Measurements from ENCODE around the gene ECE2.

Gene ECE2

DNA sequence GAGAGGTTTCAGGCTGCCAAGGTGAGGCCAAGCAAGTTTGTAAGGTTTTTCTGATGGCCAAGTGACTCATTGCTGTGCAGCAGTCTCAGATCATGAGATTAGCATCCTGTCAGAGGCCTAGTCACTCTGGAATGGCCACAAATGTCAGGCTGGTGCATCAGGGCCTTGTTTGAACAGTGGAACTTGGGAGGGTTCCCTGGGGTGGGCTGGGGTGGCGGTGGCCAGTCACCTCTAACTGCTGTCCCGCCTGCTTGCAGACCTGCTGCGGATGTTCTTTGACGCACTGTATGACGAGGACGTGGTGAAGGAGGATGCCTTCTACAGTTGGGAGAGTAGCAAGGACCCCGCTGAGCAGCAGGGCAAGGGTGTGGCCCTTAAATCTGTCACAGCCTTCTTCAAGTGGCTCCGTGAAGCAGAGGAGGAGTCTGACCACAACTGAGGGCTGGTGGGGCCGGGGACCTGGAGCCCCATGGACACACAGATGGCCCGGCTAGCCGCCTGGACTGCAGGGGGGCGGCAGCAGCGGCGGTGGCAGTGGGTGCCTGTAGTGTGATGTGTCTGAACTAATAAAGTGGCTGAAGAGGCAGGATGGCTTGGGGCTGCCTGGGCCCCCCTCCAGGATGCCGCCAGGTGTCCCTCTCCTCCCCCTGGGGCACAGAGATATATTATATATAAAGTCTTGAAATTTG lies 58.8 kb downstream of the ECE2 start (continued):
- TF ChIP-seq PRDM1 (tag by site-specific recombination; IDR thresholded peaks at IDR 0.05) (no peak; the same call in 1 of the 2 replicates), ZSCAN23 (tag by site-specific recombination; IDR thresholded peaks at IDR 0.05) (no peak), ZNF132 (tag by site-specific recombination; IDR thresholded peaks at IDR 0.05; ENCODE audit: borderline replicate concordance) (no peak), ZNF521 (tag by site-specific recombination; IDR thresholded peaks at IDR 0.05) (no peak), ZNF571 (tag by site-specific recombination; IDR thresholded peaks at IDR 0.05) (no peak), ZNF600 (tag by site-specific recombination; IDR thresholded peaks at IDR 0.05) (peak; percentile 77), ZNF843 (tag by site-specific recombination; IDR thresholded peaks at IDR 0.05) (no peak), ZNF423 (tag by site-specific recombination; IDR thresholded peaks at IDR 0.05) (no peak), ZNF112 (tag by site-specific recombination; IDR thresholded peaks at IDR 0.05) (no peak), KLF16 (tag by site-specific recombination; IDR thresholded peaks at IDR 0.05) (no peak), ZFHX2 (tag by site-specific recombination; conservative IDR thresholded peaks at IDR 0.05) (peak; percentile 31), SP2 (tag by site-specific recombination; IDR thresholded peaks at IDR 0.05) (peak; percentile 49), ZNF302 (tag by site-specific recombination; IDR thresholded peaks at IDR 0.05; ENCODE audit: low read depth) (no peak), YY2 (tag by site-specific recombination; IDR thresholded peaks at IDR 0.05) (no peak), MZF1 (tag by site-specific recombination; IDR thresholded peaks at IDR 0.05; ENCODE audit: borderline replicate concordance) (no peak), ZBTB21 (tag by site-specific recombination; IDR thresholded peaks at IDR 0.05) (peak; percentile 46; the same call in 1 of the 2 replicates), ZNF10 (tag by site-specific recombination; IDR thresholded peaks at IDR 0.05) (0 out of 2 replicates have a peak, but pooled peaks have one; percentile 43), ZXDB (tag by site-specific recombination; IDR thresholded peaks at IDR 0.05) (peak; percentile 11; the same call in 1 of the 2 replicates), ZBTB7A (tag by site-specific recombination; IDR thresholded peaks at IDR 0.05; ENCODE audit: low read depth) (no peak), ZNF354C (tag by site-specific recombination; IDR thresholded peaks at IDR 0.05; ENCODE audit: borderline replicate concordance, low read depth) (no peak), ZNF585B (tag by site-specific recombination; IDR thresholded peaks at IDR 0.05) (no peak), ZBTB20 (tag by site-specific recombination; IDR thresholded peaks at IDR 0.05) (no peak), ZNF777 (tag by site-specific recombination; IDR thresholded peaks at IDR 0.05; ENCODE audit: borderline replicate concordance) (no peak), ZNF792 (tag by site-specific recombination; IDR thresholded peaks at IDR 0.05) (no peak), ZNF394 (tag by site-specific recombination; IDR thresholded peaks at IDR 0.05; ENCODE audit: borderline replicate concordance) (peak; percentile 53; the same call in 1 of the 2 replicates), GLIS2 (tag by site-specific recombination; IDR thresholded peaks at IDR 0.05) (peak; percentile 76), ZNF146 (tag by site-specific recombination; IDR thresholded peaks at IDR 0.05) (no peak)
- TF ChIP-seq, protein P1, sequence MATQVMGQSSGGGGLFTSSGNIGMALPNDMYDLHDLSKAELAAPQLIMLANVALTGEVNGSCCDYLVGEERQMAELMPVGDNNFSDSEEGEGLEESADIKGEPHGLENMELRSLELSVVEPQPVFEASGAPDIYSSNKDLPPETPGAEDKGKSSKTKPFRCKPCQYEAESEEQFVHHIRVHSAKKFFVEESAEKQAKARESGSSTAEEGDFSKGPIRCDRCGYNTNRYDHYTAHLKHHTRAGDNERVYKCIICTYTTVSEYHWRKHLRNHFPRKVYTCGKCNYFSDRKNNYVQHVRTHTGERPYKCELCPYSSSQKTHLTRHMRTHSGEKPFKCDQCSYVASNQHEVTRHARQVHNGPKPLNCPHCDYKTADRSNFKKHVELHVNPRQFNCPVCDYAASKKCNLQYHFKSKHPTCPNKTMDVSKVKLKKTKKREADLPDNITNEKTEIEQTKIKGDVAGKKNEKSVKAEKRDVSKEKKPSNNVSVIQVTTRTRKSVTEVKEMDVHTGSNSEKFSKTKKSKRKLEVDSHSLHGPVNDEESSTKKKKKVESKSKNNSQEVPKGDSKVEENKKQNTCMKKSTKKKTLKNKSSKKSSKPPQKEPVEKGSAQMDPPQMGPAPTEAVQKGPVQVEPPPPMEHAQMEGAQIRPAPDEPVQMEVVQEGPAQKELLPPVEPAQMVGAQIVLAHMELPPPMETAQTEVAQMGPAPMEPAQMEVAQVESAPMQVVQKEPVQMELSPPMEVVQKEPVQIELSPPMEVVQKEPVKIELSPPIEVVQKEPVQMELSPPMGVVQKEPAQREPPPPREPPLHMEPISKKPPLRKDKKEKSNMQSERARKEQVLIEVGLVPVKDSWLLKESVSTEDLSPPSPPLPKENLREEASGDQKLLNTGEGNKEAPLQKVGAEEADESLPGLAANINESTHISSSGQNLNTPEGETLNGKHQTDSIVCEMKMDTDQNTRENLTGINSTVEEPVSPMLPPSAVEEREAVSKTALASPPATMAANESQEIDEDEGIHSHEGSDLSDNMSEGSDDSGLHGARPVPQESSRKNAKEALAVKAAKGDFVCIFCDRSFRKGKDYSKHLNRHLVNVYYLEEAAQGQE (tag by site-specific recombination; IDR thresholded peaks at IDR 0.05) = no peak; the same call in 1 of the 2 replicates
- TF ChIP-seq, protein P2, sequence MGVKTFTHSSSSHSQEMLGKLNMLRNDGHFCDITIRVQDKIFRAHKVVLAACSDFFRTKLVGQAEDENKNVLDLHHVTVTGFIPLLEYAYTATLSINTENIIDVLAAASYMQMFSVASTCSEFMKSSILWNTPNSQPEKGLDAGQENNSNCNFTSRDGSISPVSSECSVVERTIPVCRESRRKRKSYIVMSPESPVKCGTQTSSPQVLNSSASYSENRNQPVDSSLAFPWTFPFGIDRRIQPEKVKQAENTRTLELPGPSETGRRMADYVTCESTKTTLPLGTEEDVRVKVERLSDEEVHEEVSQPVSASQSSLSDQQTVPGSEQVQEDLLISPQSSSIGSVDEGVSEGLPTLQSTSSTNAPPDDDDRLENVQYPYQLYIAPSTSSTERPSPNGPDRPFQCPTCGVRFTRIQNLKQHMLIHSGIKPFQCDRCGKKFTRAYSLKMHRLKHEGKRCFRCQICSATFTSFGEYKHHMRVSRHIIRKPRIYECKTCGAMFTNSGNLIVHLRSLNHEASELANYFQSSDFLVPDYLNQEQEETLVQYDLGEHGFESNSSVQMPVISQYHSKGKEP (tag by site-specific recombination; IDR thresholded peaks at IDR 0.05) = no peak
- TF ChIP-seq, protein P3, sequence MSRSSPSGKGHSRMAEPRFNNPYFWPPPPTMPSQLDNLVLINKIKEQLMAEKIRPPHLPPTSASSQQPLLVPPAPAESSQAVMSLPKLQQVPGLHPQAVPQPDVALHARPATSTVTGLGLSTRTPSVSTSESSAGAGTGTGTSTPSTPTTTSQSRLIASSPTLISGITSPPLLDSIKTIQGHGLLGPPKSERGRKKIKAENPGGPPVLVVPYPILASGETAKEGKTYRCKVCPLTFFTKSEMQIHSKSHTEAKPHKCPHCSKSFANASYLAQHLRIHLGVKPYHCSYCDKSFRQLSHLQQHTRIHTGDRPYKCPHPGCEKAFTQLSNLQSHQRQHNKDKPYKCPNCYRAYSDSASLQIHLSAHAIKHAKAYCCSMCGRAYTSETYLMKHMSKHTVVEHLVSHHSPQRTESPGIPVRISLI (tag by site-specific recombination; IDR thresholded peaks at IDR 0.05) = no peak
- TF ChIP-seq, protein P4, sequence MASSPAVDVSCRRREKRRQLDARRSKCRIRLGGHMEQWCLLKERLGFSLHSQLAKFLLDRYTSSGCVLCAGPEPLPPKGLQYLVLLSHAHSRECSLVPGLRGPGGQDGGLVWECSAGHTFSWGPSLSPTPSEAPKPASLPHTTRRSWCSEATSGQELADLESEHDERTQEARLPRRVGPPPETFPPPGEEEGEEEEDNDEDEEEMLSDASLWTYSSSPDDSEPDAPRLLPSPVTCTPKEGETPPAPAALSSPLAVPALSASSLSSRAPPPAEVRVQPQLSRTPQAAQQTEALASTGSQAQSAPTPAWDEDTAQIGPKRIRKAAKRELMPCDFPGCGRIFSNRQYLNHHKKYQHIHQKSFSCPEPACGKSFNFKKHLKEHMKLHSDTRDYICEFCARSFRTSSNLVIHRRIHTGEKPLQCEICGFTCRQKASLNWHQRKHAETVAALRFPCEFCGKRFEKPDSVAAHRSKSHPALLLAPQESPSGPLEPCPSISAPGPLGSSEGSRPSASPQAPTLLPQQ (tag by site-specific recombination; IDR thresholded peaks at IDR 0.05) = peak; percentile 69
- TF ChIP-seq, protein P5, sequence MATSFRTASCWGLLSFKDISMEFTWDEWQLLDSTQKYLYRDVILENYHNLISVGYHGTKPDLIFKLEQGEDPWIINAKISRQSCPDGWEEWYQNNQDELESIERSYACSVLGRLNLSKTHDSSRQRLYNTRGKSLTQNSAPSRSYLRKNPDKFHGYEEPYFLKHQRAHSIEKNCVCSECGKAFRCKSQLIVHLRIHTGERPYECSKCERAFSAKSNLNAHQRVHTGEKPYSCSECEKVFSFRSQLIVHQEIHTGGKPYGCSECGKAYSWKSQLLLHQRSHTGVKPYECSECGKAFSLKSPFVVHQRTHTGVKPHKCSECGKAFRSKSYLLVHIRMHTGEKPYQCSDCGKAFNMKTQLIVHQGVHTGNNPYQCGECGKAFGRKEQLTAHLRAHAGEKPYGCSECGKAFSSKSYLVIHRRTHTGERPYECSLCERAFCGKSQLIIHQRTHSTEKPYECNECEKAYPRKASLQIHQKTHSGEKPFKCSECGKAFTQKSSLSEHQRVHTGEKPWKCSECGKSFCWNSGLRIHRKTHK (tag by site-specific recombination; IDR thresholded peaks at IDR 0.05) = no peak

Data from HEK293 (cell line).